Measurements from ENCODE around the gene LRRC4B.
"Not testable (repeated sequence)": the region's sequence is repeated elsewhere in the genome, so short reads cannot be mapped to it uniquely, and the experiment has no call there.

LRRC4B gene

GRCh38 chr19:50536662-50537305 lies 31.5 kb downstream of the LRRC4B start:
- no peak; the same call in 1 of the 2 replicates for TF ChIP-seq CTCF (conservative IDR thresholded peaks at IDR 0.05)
- H3K27ac ChIP-seq: no peak overlapping the region

- no peak overlapping the region for H3K27ac ChIP-seq
- no peak for TF ChIP-seq CTCF (conservative IDR thresholded peaks at IDR 0.05)
Measured at GRCh38 chr19:50535672-50536187, 32.5 kb downstream of the LRRC4B start.

- TF ChIP-seq CTCF (conservative IDR thresholded peaks at IDR 0.05): no peak
- no peak overlapping the region for H3K27ac ChIP-seq
Measured at GRCh38 chr19:50534478-50534877, 33.8 kb downstream of the LRRC4B start.

- no peak overlapping the region for H3K27ac ChIP-seq
- TF ChIP-seq CTCF (conservative IDR thresholded peaks at IDR 0.05): no peak
Measured at GRCh38 chr19:50532952-50533351, 35.3 kb downstream of the LRRC4B start.

GRCh38 chr19:50531171-50531612 lies 37.0 kb downstream of the LRRC4B start:
- no peak for TF ChIP-seq CTCF (conservative IDR thresholded peaks at IDR 0.05)
- no peak overlapping the region for H3K27ac ChIP-seq

- not testable (repeated sequence) for H3K27ac ChIP-seq
Measured at GRCh38 chr19:50528052-50528451, 40.2 kb downstream of the LRRC4B start.

GRCh38 chr19:50522881-50523280 lies 45.4 kb downstream of the LRRC4B start:
- no peak overlapping the region for H3K27ac ChIP-seq
- no peak for TF ChIP-seq CTCF (conservative IDR thresholded peaks at IDR 0.05)

GRCh38 chr19:50520822-50521465 lies 47.3 kb downstream of the LRRC4B start:
- H3K27ac ChIP-seq: no peak overlapping the region
- TF ChIP-seq CTCF (conservative IDR thresholded peaks at IDR 0.05): no peak
